B cell (primary cell): ENCODE data around the gene HAND2.

Experiments used
- CTCF ChIP-seq: fragments of 200-600 bp; IDR thresholded peaks from one replicate; pipeline ENCODE4 v1.8.0; 2022; ENCODE audit warnings: antibody characterized with exemption, mild to moderate bottlenecking
- EZH2 ChIP-seq: IDR thresholded peaks from 2 replicates; pipeline ENCODE4 v1.6.1; 2012; ENCODE audit warnings: borderline replicate concordance, low read depth, mild to moderate bottlenecking, moderate library complexity, low read length; ENCODE audit not compliant: insufficient read depth, poor library complexity, severe bottlenecking

GRCh38 chr4:173478201-173478912, 51.7 kb downstream of the HAND2 start:
- no peak for TF ChIP-seq CTCF
- TF ChIP-seq EZH2 = no peak
